ENCODE measurements around the gene OR10H2. TPM values are rescaled to one million over a fixed set of nuclear protein-coding genes. Genes with fewer than 3 reads are reported as not detected.
"Not testable (repeated sequence)": the region's sequence is repeated elsewhere in the genome, so short reads cannot be mapped to it uniquely, and the experiment has no call there.

Gene OR10H2
- total RNA-seq, 1 experiment from 2014 or later = not detected

DNA sequence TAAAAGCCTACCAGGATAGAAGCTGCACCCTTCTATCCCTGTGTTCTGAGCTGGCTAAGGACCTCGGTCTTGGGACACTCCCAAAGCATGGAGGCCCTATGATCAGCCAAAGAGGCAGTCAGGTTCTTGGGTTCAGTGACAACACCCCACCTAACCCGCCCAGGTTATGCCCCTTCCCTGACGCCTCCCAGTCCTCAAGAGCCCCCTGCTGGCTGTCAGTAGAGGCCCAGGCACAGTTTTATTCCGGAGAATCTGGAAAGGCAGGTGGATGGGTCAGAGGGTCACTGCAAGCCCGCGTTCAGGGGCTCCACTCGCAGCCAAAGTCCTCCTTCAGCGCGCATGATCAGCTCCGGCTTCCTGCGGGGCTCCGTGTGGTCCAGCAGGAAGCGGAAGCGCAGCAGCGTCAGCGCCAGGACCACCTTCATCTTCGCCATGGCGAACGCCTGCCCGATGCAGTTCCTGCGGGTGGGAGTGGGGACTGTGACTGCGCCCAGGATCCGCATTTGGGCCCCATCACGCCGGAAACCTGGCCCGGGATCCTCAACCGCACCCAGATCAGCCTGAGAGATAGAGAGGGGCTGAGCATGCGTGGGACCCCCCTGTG, 32.2 kb downstream of the OR10H2 start:
- no peak for DNase-seq (ENCODE audit: low read depth)

DNA sequence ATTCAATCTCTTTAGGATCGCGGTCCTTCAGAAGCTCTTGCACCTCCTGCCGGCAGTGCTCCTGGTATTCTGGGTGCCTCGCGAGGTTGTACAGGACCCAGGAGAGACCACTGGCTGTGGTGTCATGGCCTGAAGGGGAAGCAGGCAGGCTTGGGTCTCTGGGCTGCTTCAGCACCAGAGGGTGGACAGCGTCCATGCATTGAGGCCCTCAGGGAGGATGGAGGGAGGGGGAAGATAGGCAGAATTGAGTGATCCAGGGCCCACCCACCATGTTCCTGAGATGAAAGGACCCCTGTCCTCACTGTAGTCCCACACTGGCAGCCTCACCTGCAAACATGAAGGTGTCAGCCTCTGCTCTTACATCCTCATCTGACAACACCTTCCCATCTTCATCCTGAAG, 41.8 kb downstream of the OR10H2 start:
- DNase-seq (ENCODE audit: low read depth) = no peak

DNA sequence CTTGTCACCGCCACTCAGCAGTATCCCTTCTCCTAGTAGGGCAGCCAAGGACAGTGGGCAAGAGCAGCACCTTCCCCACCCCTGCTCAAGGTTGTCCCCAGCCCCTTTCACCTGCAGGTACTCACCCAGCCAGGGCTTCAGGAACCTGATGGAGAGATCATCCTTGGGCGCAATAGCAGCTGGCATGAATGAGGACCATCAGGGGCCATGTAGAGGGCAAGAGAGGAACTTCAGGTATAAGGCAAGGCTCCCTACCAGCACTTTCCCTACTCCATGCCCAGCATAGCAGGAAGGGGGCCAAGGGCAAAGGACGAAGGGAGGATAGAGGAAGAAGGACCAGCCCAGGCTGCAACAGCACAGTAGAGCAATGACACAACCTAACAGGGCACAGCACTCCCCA, 46.3 kb downstream of the OR10H2 start:
- not testable (repeated sequence) for DNase-seq (ENCODE audit: low read depth)

DNA sequence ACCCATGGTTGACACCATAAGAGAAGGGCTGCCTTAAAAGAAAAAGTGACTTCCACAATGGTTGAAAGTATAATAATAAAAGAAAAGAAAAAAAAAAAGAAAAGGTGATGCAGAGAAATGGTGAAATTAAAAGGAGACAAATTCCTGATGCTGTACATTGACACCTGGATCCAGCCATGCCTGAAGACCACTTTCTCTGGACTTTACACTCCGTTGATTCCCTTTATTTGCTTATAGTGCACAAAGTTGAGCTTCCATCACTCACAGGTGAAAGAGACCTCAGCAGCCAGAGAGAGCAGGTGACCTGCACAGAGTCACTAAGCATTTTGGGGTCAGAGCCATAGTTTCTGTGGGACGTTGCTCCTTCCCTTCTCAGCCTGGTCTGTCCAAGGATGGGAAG, 47.4 kb downstream of the OR10H2 start:
- DNase-seq (ENCODE audit: low read depth) = no peak

DNA sequence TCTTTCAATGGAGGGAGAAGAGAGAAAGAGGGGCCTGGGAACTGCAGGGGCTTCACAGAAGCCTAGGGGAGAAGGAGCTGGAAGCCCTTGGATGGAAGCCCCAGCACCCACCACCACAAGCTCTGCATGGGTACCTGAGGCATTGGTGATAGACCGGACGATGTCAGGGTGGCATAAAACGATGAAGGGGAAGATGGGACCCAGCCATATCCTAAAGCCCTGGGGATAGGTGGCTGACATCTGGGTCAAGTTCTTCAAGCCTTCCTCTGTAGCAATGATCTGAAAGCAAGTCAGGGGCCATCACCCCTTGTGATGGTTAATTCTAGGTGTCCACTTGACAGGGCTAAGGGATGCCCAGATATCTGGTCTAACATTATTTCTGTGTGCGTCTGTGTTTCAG, 48.4 kb downstream of the OR10H2 start:
- DNase-seq (ENCODE audit: low read depth) = no peak

DNA sequence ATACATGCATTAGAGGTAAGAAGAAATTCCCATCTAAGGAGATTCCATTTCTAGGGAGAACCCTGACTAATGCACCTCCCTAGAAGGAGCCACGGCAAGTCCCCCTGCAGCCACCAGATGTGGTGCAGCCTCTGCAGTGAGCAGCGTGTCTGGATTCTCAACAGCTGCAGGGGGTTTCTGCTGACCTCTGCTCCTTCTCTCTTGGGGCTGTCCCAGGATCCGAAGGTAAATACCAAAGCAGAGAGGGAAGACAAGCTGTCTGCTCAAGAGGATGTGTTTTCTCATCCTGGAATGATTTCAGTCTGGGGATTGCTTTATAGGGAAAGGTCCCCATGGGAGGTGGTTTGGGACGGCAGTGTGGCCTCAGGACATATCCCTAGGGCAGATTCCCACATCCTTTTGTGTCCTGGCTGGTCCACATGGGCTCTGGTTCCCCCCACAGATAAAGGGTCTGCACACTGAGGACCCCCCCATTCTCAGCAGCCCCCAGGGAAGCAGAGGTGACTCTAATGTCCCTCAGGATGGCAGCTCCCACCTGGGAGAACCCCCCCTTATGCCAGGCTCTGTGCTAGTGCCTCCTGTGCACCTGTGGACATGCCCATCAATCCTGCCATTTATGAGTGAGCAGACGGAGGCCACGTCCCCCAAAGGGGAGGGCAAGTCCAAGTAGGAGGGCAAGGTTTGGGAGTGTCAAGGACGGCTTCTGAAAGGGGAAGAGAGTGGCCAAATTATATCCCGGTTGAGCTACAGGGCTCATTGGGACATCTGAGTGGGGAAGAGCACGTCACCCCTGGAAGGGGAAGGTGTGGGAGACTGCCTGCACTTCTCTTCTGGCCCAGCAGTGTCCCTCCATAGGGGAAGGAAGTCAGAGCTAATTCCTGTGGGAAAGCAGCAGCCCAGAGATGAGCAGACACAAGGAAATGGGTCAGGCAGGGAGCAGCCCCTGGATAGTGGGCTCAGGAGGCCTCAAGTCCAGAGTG, 49.5 kb downstream of the OR10H2 start:
- DNase-seq (ENCODE audit: low read depth) = no peak

Other genes with a start within 250 kb of the OR10H2 start
- not detected in 2 replicates for gene PGLYRP2, start 248.5 kb upstream of the OR10H2 start, total RNA-seq (2014; rRNA removed; shearing (Covaris generic))
- gene CYP4F22, start 219.5 kb upstream of the OR10H2 start, total RNA-seq (2014; rRNA removed; shearing (Covaris generic)) = not detected in 2 replicates
- gene CYP4F8, start 112.8 kb upstream of the OR10H2 start, total RNA-seq (2014; rRNA removed; shearing (Covaris generic)) = not detected in 2 replicates
- gene CYP4F3, start 87.1 kb upstream of the OR10H2 start, total RNA-seq (2014; rRNA removed; shearing (Covaris generic)) = 0.10 and 0.11 TPM in 2 replicates
- not detected in 2 replicates for gene CYP4F12, start 54.9 kb upstream of the OR10H2 start, total RNA-seq (2014; rRNA removed; shearing (Covaris generic))
- not detected in 2 replicates for gene OR10H3, start 10.0 kb downstream of the OR10H2 start, total RNA-seq (2014; rRNA removed; shearing (Covaris generic))
- not detected in 2 replicates for gene OR10H5, start 59.6 kb downstream of the OR10H2 start, total RNA-seq (2014; rRNA removed; shearing (Covaris generic))
- not detected in 2 replicates for gene OR10H1, start 87.6 kb downstream of the OR10H2 start, total RNA-seq (2014; rRNA removed; shearing (Covaris generic))
- gene CYP4F2, start 170.1 kb downstream of the OR10H2 start, total RNA-seq (2014; rRNA removed; shearing (Covaris generic)) = 0.30 and 0.63 TPM in 2 replicates
- 0.03 TPM in 1 of 2 replicates, not detected in the other for gene CYP4F11, start 206.5 kb downstream of the OR10H2 start, total RNA-seq (2014; rRNA removed; shearing (Covaris generic))
- not detected in 2 replicates for gene OR10H4, start 221.0 kb downstream of the OR10H2 start, total RNA-seq (2014; rRNA removed; shearing (Covaris generic))

All from HT1080 (cell line).